ENCODE data around the gene ZMYM2.
A peak's percentile ranks its signal among the peaks of the same experiment; 100 is the strongest.

GRCh38 chr13:20128459-20128931 lies 170.0 kb downstream of the ZMYM2 start:
- TF ChIP-seq CTCF (IDR thresholded peaks at IDR 0.05) (peak; percentile 37 to 62 (median 56)), POLR2A (IDR thresholded peaks at IDR 0.05) (no peak)
